ENCODE data around the gene GLIS2. TPM values are rescaled to one million over a fixed set of nuclear protein-coding genes. Genes with fewer than 3 reads are reported as not detected.
"Not testable (repeated sequence)": the region's sequence is repeated elsewhere in the genome, so short reads cannot be mapped to it uniquely, and the experiment has no call there.

Gene GLIS2
- polyA plus RNA-seq, 1 experiment: 2.2 TPM

- no peaks in the 10 kb centered on the region for H3K27me3 ChIP-seq (ENCODE audit: control insufficient read depth, insufficient read depth, low read length)
- POLR2A ChIA-PET: no interaction called here
- no peak overlapping the region for H3K27ac ChIP-seq (ENCODE audit: low read depth, low read length)
- H3K4me3 ChIP-seq (ENCODE audit: low read depth, low read length): no peak overlapping the region
- no peak for TF ChIP-seq CTCF (IDR thresholded peaks at IDR 0.05; ENCODE audit: low read depth, low read length)
- DNase-seq (ENCODE audit: low read depth, low spot score): no peak
- H3K9me3 ChIP-seq (ENCODE audit: control insufficient read depth, insufficient read depth, low read length): no peaks in the 10 kb centered on the region; the same call in 1 of the 2 replicates
- CTCF ChIA-PET: interaction anchor here (2.5 to 2.6 kb wide), 2 partner anchors 24 to 133 kb away, joined by 8 to 15 read pairs; no protein-coding TSS in a partner anchor
Measured at GRCh38 chr16:4333308-4333638, 17.4 kb downstream of the GLIS2 start.

- H3K27me3 ChIP-seq (ENCODE audit: control insufficient read depth, insufficient read depth, low read length); H3K27ac ChIP-seq (ENCODE audit: low read depth, low read length); H3K4me3 ChIP-seq (ENCODE audit: low read depth, low read length); DNase-seq (ENCODE audit: low read depth, low spot score); POLR2A ChIA-PET; H3K9me3 ChIP-seq (ENCODE audit: control insufficient read depth, insufficient read depth, low read length): not testable (repeated sequence)
- CTCF ChIA-PET: interaction anchor here (2.1 kb wide), 1 partner anchor 134 kb away, joined by 6 read pairs; no protein-coding TSS in a partner anchor
Measured at GRCh38 chr16:4333714-4334113, 17.8 kb downstream of the GLIS2 start.

- H3K27me3 ChIP-seq (ENCODE audit: control insufficient read depth, insufficient read depth, low read length): no peaks in the 10 kb centered on the region
- H3K9me3 ChIP-seq (ENCODE audit: control insufficient read depth, insufficient read depth, low read length): no peaks in the 10 kb centered on the region; the same call in 1 of the 2 replicates
- no peak for TF ChIP-seq CTCF (IDR thresholded peaks at IDR 0.05; ENCODE audit: low read depth, low read length)
- no peak overlapping the region for H3K4me3 ChIP-seq (ENCODE audit: low read depth, low read length)
- DNase-seq (ENCODE audit: low read depth, low spot score): no peak
- H3K27ac ChIP-seq (ENCODE audit: low read depth, low read length): no peak overlapping the region
- CTCF ChIA-PET: interaction anchor here (0.9 to 2.1 kb wide), 4 partner anchors 46 to 135 kb away, joined by 3 to 6 read pairs (median 5); no protein-coding TSS in a partner anchor
- POLR2A ChIA-PET: no interaction called here
Measured at GRCh38 chr16:4334724-4335495, 19.0 kb downstream of the GLIS2 start.

GRCh38 chr16:4336701-4337539 lies 21.1 kb downstream of the GLIS2 start:
- TF ChIP-seq CTCF (IDR thresholded peaks at IDR 0.05; ENCODE audit: low read depth, low read length): no peak
- Histone ChIP-seq H3K9me3 (ENCODE audit: control insufficient read depth, insufficient read depth, low read length) (no peaks in the 10 kb centered on the region; the same call in 1 of the 2 replicates), H3K27me3 (ENCODE audit: control insufficient read depth, insufficient read depth, low read length) (no peaks in the 10 kb centered on the region), H3K4me3 (ENCODE audit: low read depth, low read length) (no peak overlapping the region), H3K27ac (ENCODE audit: low read depth, low read length) (peak overlapping the region; percentile 11)
- POLR2A ChIA-PET: interaction anchor here (0.6 to 1.4 kb wide), 3 partner anchors 12 to 380 kb away, joined by 3 to 7 read pairs (median 5); partner anchors contain the start of gene TFAP4
- DNase-seq (ENCODE audit: low read depth, low spot score): no peak
- CTCF ChIA-PET: interaction anchor here (1.7 kb wide), 1 partner anchor 66 kb away, joined by 5 read pairs; no protein-coding TSS in a partner anchor

GRCh38 chr16:4337540-4338088 lies 21.7 kb downstream of the GLIS2 start:
- DNase-seq (ENCODE audit: low read depth, low spot score): no peak
- H3K27ac ChIP-seq (ENCODE audit: low read depth, low read length): no peak overlapping the region
- POLR2A ChIA-PET: interaction anchor here (0.6 to 1.4 kb wide), 3 partner anchors 11 to 380 kb away, joined by 3 to 7 read pairs (median 5); partner anchors contain the start of gene TFAP4
- H3K27me3 ChIP-seq (ENCODE audit: control insufficient read depth, insufficient read depth, low read length): no peaks in the 10 kb centered on the region
- H3K4me3 ChIP-seq (ENCODE audit: low read depth, low read length): no peak overlapping the region
- CTCF ChIA-PET: interaction anchor here (1.2 to 2.9 kb wide), 2 partner anchors 7 to 64 kb away, joined by 4 to 21 read pairs; no protein-coding TSS in a partner anchor
- H3K9me3 ChIP-seq (ENCODE audit: control insufficient read depth, insufficient read depth, low read length): no peaks in the 10 kb centered on the region
- no peak for TF ChIP-seq CTCF (IDR thresholded peaks at IDR 0.05; ENCODE audit: low read depth, low read length)
